DMS 273 treated with DMSO at 0.1 percent for 48 hours (cell line): ENCODE data around the gene CCDC63.
"Not testable (repeated sequence)": the region's sequence is repeated elsewhere in the genome, so short reads cannot be mapped to it uniquely, and the experiment has no call there.

Source experiments
- DNase-seq: peaks from one replicate; lab custom pipeline; 2025; lab: John Stamatoyannopoulos, UW

The CCDC63 gene

DNA sequence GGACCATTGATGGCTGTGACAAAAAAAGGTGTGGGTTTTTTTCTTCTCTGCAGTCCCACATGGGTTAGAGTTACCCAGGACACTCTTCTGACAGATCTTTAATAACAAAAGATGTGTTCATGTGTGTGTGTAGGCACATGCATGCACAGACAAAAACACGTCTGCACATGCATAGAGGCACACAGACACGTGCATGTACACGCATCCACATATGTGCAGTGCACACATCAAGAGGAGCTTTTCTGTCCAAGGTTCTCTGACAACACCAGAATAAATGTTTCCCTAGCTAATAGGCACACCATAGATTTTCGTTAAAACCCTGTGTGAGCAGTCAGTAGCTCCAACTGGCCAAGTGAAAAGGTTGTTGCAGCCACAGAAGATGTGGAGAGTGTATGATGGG, 76.4 kb downstream of the CCDC63 start:
- DNase-seq: no peak

- no peak for DNase-seq
These were observed 77.0 kb downstream of the CCDC63 start for GRCh38 chr12:110923692-110924334.

GRCh38 chr12:110927546-110927945, 80.8 kb downstream of the CCDC63 start:
- no peak for DNase-seq

DNA sequence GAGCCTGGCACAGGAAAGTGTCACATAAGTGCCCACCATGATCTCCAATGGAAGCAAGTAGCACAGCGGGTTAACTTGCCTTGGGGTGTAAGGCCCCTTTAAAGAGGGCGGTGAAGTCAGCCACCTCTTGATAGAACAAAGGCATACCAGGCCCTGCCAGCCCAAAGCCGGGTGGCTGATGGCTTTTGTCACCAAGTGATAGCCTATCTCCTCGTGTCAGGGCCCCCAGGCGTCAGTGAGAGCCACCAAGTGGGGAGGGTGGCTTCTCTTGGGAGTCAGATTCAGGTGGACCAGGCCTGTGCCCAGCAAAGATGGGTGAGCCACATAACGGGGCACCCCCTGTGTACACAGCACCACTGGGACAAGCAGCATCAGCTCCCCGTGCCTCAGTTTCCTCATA, 81.9 kb downstream of the CCDC63 start:
- DNase-seq: no peak

DNA sequence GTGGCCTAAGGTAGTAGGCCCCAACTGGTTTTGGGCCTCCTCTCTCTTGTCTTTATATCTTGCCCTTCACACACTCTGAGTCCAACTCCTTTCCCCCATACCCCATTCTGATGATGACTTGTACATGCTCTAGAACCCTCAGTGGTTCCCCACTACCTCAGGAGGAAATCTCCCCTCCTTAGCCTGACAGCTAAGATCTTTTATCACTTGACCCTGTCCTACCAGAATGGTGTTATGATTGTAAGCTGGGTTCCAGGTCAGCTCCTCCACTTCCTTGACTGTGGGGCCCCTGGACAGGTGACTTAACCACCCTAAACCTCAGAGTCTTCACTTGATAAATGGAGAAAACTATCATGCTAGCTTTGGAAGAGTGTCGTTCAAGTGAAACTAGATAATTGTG, 83.0 kb downstream of the CCDC63 start:
- DNase-seq: no peak

DNA sequence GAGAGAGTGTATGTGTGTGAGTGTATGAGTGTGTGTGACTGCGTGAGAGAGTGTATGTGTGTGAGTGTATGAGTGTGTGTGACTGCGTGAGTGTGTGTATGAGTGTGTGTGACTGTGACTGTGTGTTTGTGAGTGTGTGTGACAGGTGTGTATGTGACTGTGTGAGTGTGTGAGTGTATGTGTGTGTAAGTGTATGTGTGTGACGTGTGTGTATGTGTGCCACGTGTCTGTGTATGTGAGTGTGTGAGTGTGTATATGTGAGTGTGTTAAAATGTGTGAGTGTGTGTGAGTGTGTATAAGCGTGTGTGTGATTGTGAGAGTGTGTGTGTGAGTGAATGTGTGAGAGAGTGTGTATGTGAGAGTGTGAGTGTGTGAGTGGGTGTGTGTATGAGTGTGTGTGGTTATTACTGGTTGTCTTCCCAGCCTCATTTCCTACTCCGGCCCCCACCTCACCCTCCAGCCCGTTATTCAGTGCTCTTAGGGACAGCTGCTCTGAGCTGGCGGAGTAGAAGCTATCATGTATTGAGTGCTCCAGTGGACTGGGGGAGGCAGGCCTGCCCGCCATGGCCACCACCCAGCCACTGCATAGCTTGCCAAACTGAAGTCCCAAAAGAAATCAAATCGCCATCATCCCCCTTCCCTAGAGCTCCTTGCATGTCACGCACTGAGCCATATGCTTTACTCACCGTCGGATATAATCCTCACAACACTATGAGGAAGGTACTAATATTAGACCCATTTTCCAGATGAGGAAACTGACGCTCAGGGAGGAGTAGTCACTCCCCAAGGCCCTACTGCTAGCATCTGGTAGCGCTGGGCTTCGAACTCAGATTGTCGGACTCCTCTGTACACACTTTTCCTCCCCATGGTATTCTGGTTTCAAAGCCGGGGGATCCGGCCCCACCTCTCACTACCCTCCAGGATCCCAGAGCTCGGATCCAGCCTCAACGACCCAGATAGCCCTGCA, 83.8 kb downstream of the CCDC63 start:
- no peak for DNase-seq

- DNase-seq: no peak
These were observed 84.5 kb downstream of the CCDC63 start for GRCh38 chr12:110931315-110931728.

- no peak for DNase-seq
These were observed 85.3 kb downstream of the CCDC63 start for GRCh38 chr12:110932046-110932445.

DNA sequence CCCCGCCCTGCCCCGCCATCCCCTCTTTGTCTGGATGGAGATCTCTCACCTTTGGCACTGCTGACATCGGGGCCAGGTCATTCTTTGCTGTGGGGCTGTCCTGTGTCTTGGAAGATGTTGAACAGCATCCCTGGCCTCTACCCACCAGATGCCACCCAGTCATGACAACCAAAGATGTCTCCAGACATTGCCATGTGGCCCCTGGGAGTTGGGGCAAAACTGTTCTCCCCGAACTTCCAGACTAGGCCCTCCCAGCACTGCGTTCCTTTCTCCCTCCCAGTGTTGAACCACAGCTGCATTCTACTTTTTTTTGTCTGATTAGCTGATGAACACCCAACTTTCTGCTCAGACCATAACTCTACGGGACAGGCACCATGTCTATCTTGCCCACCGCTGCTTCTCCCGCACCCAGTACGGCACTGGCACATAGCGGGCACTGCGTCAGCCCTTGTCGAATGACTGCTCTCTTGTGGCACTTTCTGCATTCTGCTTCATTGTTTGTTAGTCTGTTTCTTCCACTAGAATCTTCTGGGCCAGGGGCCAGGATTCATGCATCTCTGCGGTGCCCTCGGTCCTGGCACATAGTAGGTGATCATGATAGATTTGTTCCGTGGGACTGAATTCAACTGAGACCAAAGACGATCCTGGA, 86.7 kb downstream of the CCDC63 start:
- no peak for DNase-seq

- DNase-seq: no peak
These were observed 87.5 kb downstream of the CCDC63 start for GRCh38 chr12:110934093-110934852.

DNA sequence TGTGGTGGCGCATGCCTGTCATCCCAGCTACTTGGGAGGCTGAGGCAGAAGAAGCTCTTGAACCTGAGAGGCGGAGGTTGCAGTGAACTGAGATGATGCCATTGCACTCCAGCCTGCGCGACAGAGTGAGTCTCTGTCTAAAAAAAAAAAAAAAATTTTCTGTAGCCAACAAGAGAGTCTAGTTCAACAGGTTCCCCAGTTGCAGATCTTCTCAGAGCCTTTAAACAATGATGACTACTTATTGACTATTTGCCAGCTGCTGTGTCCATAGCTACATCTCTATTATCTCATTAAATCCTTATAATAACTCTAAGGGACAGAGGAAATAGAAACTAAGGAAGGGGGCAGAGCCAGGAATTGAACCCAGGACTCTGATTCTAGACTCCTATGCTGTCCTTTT, 88.8 kb downstream of the CCDC63 start:
- DNase-seq: no peak

DNA sequence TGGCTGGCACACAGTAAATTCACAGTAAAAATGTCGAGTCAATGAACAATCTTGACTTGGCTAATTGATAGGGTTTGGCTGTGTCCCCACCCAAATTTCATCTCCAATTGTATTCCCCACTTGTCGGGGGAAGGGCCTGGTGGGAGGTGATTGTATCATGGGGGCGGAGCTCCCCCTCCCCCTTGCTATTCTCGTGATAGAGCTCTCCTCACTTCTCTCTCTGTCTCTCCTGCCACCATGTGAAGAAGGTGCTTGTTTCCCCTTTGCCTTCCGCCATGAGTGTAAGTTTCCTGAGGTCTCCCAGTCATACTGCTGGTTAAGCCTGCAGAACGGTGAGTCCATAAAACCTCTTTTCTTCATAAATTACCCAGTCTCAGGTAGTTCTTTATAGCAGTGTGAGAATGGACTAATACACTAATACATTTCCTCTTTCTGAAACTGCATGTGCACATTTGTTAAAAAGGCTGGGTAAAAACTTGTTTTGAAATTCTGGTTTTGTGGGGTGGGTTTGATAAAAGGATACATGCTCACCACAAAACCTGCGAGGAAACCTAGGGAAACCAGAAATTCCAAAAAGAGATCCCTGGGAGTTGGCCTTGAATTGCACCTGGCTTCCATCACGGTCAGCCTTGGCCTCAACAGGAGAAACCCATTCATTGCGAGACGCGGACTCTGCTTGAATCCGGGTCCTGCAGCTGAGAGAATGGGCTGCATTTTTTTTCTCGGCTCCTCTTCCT, 89.7 kb downstream of the CCDC63 start:
- no peak for DNase-seq

DNA sequence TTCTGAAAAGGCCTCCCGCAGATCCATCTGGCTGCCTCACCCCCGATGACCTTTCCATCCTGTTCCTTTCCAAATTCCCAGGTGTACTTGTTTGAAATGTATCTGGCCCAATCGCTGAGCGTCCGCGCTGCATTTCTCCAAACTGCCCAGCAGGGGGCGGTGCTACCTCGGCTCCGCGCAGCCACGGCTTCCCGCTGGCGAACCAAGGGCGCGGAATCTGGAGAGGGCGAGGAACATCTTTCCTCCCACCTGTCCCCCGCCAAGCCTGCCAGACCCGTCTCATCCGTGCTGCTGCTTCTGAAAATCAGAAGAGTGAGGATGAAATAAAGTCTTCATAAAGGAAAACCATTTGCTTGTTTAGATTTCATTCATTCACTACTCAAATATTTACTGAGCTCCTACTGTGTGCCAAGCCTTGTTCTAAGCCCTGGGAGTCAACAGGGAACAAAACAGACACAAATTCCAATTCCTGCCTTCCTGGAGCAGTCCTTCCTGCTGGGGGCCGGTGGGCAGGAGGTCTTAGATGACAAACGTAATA, 90.4 kb downstream of the CCDC63 start:
- no peak for DNase-seq

DNA sequence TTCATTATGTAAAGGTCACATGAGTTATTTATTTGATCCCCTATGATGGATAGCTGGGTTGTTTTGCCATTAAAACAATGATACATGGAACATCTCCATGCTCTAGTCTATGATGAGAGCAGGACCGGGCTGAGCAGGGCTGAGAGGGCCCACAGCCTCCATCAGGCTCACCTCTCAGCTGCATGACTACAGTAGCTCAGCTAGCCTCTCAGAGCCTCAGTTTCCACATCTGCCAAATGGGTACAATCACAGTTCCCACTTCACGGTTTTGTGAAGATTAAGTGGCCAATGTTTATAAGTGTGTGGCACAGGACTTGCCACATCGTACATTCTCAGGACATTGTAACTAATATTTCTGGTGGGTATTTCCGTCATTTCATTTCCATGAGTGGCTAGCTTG, 93.5 kb downstream of the CCDC63 start:
- no peak for DNase-seq

- peak; percentile 21 for DNase-seq
These were observed 94.1 kb downstream of the CCDC63 start for GRCh38 chr12:110940933-110941332.

DNA sequence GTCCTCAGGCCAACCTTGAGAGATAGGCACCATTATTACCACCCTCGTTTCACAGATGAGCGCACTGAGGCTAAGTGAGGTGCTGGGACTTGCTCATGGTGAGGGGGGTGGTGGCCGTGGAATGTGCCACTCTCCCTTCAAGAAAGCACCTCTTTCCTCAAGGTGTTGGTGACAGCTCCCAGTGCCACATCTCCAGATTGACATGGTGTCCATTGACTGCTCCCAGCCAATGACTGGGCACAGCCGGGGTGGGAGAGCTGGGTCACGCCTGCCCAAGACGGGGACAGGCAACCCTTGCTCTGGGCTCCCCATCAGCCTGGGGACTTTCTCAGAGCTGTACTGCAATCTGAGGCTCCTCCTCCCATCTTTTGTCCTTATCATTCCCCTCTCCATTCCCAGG, 94.6 kb downstream of the CCDC63 start:
- no peak for DNase-seq

DNA sequence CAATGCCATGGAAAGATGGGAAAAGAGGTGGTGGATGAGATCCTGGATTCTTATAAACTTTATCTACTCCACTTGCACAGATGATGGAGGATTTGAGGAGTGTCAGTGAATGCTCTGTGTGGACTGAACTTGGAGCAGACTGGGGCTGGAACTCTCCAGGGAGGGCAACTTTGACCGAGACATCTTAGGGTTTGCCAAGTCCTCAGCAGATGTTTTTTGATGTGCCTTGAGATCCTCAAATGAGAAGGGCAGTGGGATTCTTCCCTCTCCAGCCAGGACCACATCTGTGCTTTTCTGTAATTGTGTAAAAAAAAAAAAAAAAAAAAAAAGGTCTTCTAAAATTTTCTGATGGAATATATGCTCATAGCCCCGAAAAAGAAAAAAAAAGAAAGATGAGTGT, 96.6 kb downstream of the CCDC63 start:
- DNase-seq: no peak

- no peak for DNase-seq
These were observed 101.3 kb downstream of the CCDC63 start for GRCh38 chr12:110948041-110948440.

DNA sequence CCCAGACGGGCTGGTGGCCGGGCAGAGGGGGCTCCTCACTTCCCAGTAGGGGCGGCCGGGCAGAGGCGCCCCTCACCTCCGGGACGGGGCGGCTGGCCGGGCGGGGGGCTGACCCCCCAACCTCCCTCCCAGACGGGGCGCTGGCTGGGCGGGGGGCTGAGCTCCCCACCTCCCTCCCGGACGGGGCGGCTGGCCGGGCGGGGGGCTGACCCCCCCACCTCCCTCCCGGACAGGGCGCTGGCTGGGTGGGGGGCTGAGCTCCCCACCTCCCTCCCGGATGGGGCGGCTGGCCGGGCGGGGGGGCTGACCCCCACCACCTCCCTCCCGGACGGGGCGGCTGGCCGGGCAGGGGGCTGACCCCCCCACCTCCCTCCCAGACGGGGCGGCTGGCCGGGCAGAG, 103.7 kb downstream of the CCDC63 start:
- DNase-seq: not testable (repeated sequence)

GRCh38 chr12:110950867-110951266, 104.1 kb downstream of the CCDC63 start:
- not testable (repeated sequence) for DNase-seq
